IPS-11a (cell line): ENCODE data around the gene RNF128.
"Not testable (repeated sequence)": the region's sequence is repeated elsewhere in the genome, so short reads cannot be mapped to it uniquely, and the experiment has no call there.

Experiments
- H3K4me3 ChIP-seq: one replicate; pipeline ENCODE4 v1.5.1; 2013; ENCODE audit warnings: low read depth, low read length, control low read depth

Gene RNF128

GRCh38 chrX:106742193-106742592 is 15.7 kb downstream of the RNF128 start:
- H3K4me3 ChIP-seq = no peak overlapping the region

GRCh38 chrX:106742805-106743204 is 16.3 kb downstream of the RNF128 start:
- H3K4me3 ChIP-seq = no peak overlapping the region

GRCh38 chrX:106748377-106748776 is 21.9 kb downstream of the RNF128 start:
- H3K4me3 ChIP-seq = no peak overlapping the region

DNA sequence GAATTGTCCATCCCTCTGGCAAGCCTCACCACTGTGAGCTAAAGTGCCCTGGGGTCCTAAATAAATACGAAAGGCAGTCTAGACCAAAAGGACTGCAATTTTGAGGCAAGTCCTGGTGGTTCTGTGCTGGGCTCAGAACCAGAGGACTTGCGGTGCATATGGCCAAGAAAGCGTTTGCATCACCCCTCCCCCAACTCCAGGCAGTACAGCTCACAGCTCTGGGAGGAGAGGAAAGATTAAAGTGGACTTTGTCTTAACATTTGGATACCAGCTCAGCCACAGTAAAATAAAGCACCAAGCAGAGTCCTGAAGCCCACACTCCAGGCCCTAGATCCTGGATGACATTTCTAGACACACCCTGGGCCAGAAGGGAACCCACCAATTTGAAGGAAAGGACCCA is 24.9 kb downstream of the RNF128 start:
- no peak overlapping the region for H3K4me3 ChIP-seq

GRCh38 chrX:106752101-106752678 is 25.7 kb downstream of the RNF128 start:
- no peak overlapping the region for H3K4me3 ChIP-seq

DNA sequence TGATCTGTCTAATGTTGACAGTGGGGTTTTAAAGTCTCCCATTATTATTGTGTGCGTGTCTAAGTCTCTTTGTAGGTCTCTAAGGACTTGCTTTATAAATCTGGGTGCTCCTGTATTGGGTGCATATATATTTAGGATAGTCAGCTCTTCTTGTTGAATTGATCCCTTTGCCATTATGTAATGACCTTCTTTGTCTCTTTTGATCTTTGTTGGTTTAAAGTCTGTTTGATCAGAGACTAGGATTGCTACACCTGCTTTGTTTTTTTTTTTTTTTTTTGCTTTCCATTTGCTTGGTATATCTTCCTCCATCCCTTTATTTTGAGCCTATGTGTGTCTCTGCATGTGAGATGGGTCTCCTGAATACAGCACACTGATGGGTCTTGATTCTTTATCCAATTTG is 42.8 kb downstream of the RNF128 start:
- not testable (repeated sequence) for H3K4me3 ChIP-seq

GRCh38 chrX:106774981-106775380 is 48.5 kb downstream of the RNF128 start:
- no peak overlapping the region for H3K4me3 ChIP-seq

- H3K4me3 ChIP-seq = no peak overlapping the region
Measured at GRCh38 chrX:106780264-106780663, 53.8 kb downstream of the RNF128 start.

DNA sequence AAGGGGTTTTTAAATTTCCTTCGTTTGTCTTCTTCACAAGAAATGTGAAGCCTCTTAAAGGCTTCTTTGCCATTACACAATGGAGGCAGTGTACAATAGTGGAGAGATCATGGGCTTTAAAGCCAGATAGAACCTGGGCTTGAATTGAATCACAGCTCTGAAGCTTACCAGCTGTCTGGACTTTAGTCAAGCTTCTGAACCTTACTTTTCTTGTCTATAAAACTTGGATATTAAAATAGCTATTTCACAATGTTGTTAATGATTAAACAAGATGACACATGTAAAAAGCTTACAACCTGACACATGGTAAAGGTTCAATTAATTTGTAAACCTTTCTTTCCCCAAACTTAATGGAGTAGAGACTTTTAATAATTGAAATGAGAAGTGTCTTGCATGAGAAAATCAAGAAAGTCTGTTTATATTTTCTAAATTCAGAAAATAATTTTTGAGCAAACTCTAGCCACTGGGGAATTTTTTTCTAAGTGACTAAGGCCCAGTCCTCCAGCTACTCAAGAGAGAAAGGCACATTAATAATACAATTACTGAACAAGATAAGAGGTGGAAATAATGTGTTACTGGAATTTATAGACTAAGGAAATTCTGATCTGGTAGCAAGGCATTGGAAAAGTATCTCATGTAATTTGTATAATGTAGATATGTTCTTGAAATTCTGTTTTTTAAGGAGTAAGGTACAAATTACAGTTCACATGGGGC is 54.3 kb downstream of the RNF128 start:
- no peak overlapping the region for H3K4me3 ChIP-seq

- H3K4me3 ChIP-seq = no peak overlapping the region
Measured at GRCh38 chrX:106783716-106784115, 57.2 kb downstream of the RNF128 start.

DNA sequence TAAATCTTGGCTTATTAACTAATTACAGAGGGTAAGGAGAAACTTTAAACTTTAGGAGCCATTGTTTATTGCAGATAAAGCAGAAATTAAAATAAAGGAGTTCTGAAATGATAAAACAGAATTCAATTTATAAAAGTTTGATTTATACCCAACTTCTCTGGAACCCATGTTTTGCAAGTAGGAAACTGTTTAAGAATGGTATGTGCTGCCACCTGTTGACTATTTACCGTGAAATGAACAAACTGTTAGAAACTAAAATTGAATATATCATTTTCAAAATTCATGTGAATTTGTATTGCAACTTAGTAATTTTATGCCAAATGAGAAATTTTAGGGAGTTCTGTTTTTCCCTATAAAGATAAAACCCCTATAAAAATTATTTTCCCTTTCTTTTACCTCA is 65.0 kb downstream of the RNF128 start:
- H3K4me3 ChIP-seq = no peak overlapping the region

- H3K4me3 ChIP-seq = peak overlapping the region; percentile 78
Measured at GRCh38 chrX:106802063-106802387, 75.5 kb downstream of the RNF128 start.

GRCh38 chrX:106802388-106803275 is 76.1 kb downstream of the RNF128 start, which contains the start of gene TBC1D8B:
TBC1D8B (plus strand) TSS chrX:106802673; CDS start chrX:106802854, 181 bp downstream.
- H3K4me3 ChIP-seq = peak within 1 kb of the TSS; percentile 78

GRCh38 chrX:106811131-106811910 is 84.8 kb downstream of the RNF128 start:
- H3K4me3 ChIP-seq = no peak overlapping the region

GRCh38 chrX:106812930-106813329 is 86.4 kb downstream of the RNF128 start:
- H3K4me3 ChIP-seq = not testable (repeated sequence)

GRCh38 chrX:106814093-106814492 is 87.6 kb downstream of the RNF128 start:
- H3K4me3 ChIP-seq = not testable (repeated sequence)
